ENCODE results near the gene MAML2.

Gene MAML2

GRCh38 chr11:96105944-96106343 lies 237.1 kb downstream of the MAML2 start:
- in situ Hi-C loops (cut with HindIII; ENCODE audit: low sequenced_read_pairs), result no loop called here
- no peak overlapping the region for H3K4me3 ChIP-seq (ENCODE audit: low read depth, low read length)
- no peak for TF ChIP-seq CTCF (IDR thresholded peaks at IDR 0.05; ENCODE audit: low read depth, low read length)
- no peak for DNase-seq (ENCODE audit: low read depth, low spot score)

- H3K4me3 ChIP-seq (ENCODE audit: low read depth, low read length), result no peak overlapping the region
- DNase-seq (ENCODE audit: low read depth, low spot score), result peak; percentile 35
- no peak for TF ChIP-seq CTCF (IDR thresholded peaks at IDR 0.05; ENCODE audit: low read depth, low read length)
- in situ Hi-C loops (cut with HindIII; ENCODE audit: low sequenced_read_pairs), result no loop called here
Observed at GRCh38 chr11:96105197-96105895, 237.6 kb downstream of the MAML2 start.

- H3K4me3 ChIP-seq (ENCODE audit: low read depth, low read length), result no peak overlapping the region
- in situ Hi-C loops (cut with HindIII; ENCODE audit: low sequenced_read_pairs), result no loop called here
- no peak for DNase-seq (ENCODE audit: low read depth, low spot score)
- no peak for TF ChIP-seq CTCF (IDR thresholded peaks at IDR 0.05; ENCODE audit: low read depth, low read length)
Observed at GRCh38 chr11:96104496-96104895, 238.5 kb downstream of the MAML2 start.

GRCh38 chr11:96103721-96104120 lies 239.3 kb downstream of the MAML2 start:
- in situ Hi-C loops (cut with HindIII; ENCODE audit: low sequenced_read_pairs), result no loop called here

GRCh38 chr11:96103102-96103501 lies 239.9 kb downstream of the MAML2 start:
- no peak for TF ChIP-seq CTCF (IDR thresholded peaks at IDR 0.05; ENCODE audit: low read depth, low read length)
- H3K4me3 ChIP-seq (ENCODE audit: low read depth, low read length), result no peak overlapping the region
- DNase-seq (ENCODE audit: low read depth, low spot score), result no peak
- in situ Hi-C loops (cut with HindIII; ENCODE audit: low sequenced_read_pairs), result no loop called here

More at GRCh38 chr11:96103721-96104120, 239.3 kb downstream of the MAML2 start:
- DNase-seq (ENCODE audit: low read depth, low spot score), result no peak
- no peak for TF ChIP-seq CTCF (IDR thresholded peaks at IDR 0.05; ENCODE audit: low read depth, low read length)
- no peak overlapping the region for H3K4me3 ChIP-seq (ENCODE audit: low read depth, low read length)

GRCh38 chr11:96102664-96103078 lies 240.3 kb downstream of the MAML2 start:
- in situ Hi-C loops (cut with HindIII; ENCODE audit: low sequenced_read_pairs), result no loop called here
- DNase-seq (ENCODE audit: low read depth, low spot score), result peak; percentile 70
- H3K4me3 ChIP-seq (ENCODE audit: low read depth, low read length), result no peak overlapping the region
- no peak for TF ChIP-seq CTCF (IDR thresholded peaks at IDR 0.05; ENCODE audit: low read depth, low read length)

Measured in astrocyte of the spinal cord (primary cell).